GM12878 (cell line): ENCODE measurements around the gene IQGAP1. TPM values are rescaled to one million over a fixed set of nuclear protein-coding genes. Genes with fewer than 3 reads are reported as not detected.

ENCODE experiments used
- ATAC-seq: fragments of 200-7000 bp; cut with Tn5 transposase; 3 replicates; pipeline ENCODE4 v1.9.1; 2020; ENCODE audit warnings: mild to moderate bottlenecking, moderate library complexity
- BruUV-seq: library from RNA; stranded (reverse); fragments of 400-500 nt; replicated peaks from 2 replicates; lab custom pipeline; 2021; lab: Mats Ljungman, UMichigan
- CTCF ChIA-PET: fragments of 300-600 bp; sonication (Branson Sonifier 250); formaldehyde crosslinking; extraction: SDS; loops from one replicate; lab custom pipeline; 2021; ENCODE audit warnings: inconsistent platforms; lab: Yijun Ruan, JAX
- POLR2A ChIA-PET: fragments of 350-600 bp; formaldehyde crosslinking; extraction: SDS; loops from one replicate; lab custom pipeline; 2021; ENCODE audit warnings: inconsistent platforms; lab: Charles Lee
- RAD21 ChIA-PET: fragments of 300-600 bp; sonication (Branson Sonifier 250); formaldehyde crosslinking; loops from one replicate; lab custom pipeline; 2023; ENCODE audit warnings: antibody characterized with exemption; ENCODE audit not compliant: unreplicated experiment; lab: Charles Lee
- SMC1A ChIA-PET: fragments of 300-600 bp; sonication (Branson Sonifier 250); formaldehyde crosslinking; loops from one replicate; lab custom pipeline; 2023; ENCODE audit not compliant: unreplicated experiment, uncharacterized antibody; lab: Charles Lee
- DNase-seq: peaks from one replicate; pipeline ENCODE4 v3.0.0-alpha.2; 2011; ENCODE audit warnings: low read depth, low spot score
- FAIRE-seq: peaks from 3 replicates; lab custom pipeline; 2011; peaks lifted over from hg19 to GRCh38; lab: Jason Lieb, UNC
- H2AFZ ChIP-seq: 2 replicates; pipeline ENCODE4 v1.6.0; 2011; ENCODE audit warnings: low read depth, low read length, control low read depth; ENCODE audit not compliant: control insufficient read depth
- H3K27ac ChIP-seq: 2 replicates; pipeline ENCODE4 v1.5.1; 2011; ENCODE audit warnings: control low read depth; ENCODE audit not compliant: control insufficient read depth, insufficient read depth
- H3K27me3 ChIP-seq, 2 experiments: replicated peaks in 1 of 2; 2 replicates each; pipeline versions ENCODE4 v1.6.0 to v1.6.1; 2011; ENCODE audit warnings: low read length in 1 of 2; ENCODE audit not compliant: control insufficient read depth in 2 of 2, insufficient read depth in 2 of 2
- H3K36me3 ChIP-seq, 2 experiments: 2 replicates each; pipeline ENCODE4 v1.5.1; 2011; ENCODE audit warnings: low read length in 1 of 2; ENCODE audit not compliant: control insufficient read depth in 2 of 2, insufficient read depth in 2 of 2
- H3K4me1 ChIP-seq: 2 replicates; pipeline ENCODE4 v1.6.1; 2011; ENCODE audit warnings: mild to moderate bottlenecking, low read length, moderate library complexity, mixed read lengths; ENCODE audit not compliant: control insufficient read depth, insufficient read depth
- H3K4me2 ChIP-seq: 2 replicates; pipeline ENCODE4 v1.6.0; 2011; ENCODE audit warnings: control low read depth; ENCODE audit not compliant: control insufficient read depth, insufficient read depth
- H3K4me3 ChIP-seq: fragments of 200-600 bp; sonication (generic); 2 replicates; pipeline ENCODE4 v1.5.1; 2016
- H3K79me2 ChIP-seq: 2 replicates; pipeline ENCODE4 v1.6.0; 2011; ENCODE audit warnings: low read length; ENCODE audit not compliant: control insufficient read depth, insufficient read depth
- H3K9ac ChIP-seq: 2 replicates; pipeline ENCODE4 v1.8.0; 2011; ENCODE audit warnings: low read length, control low read depth, mixed read lengths; ENCODE audit not compliant: control insufficient read depth, insufficient read depth
- H3K9me3 ChIP-seq: replicated peaks from 3 replicates; pipeline ENCODE4 v1.5.1; 2011; ENCODE audit warnings: mild to moderate bottlenecking, low read length; ENCODE audit not compliant: control insufficient read depth, insufficient read depth
- H4K20me1 ChIP-seq: 2 replicates; pipeline ENCODE4 v1.6.0; 2011; ENCODE audit not compliant: control insufficient read depth, insufficient read depth
- BCL3 ChIP-seq: IDR thresholded peaks from 2 replicates; pipeline ENCODE4 v1.6.1; 2011; ENCODE audit warnings: borderline replicate concordance, low read depth, mild to moderate bottlenecking, moderate library complexity, low read length; ENCODE audit not compliant: insufficient read depth, poor library complexity, severe bottlenecking
- KDM1A ChIP-seq: fragments of 200-600 bp; sonication (generic); IDR thresholded peaks from 2 replicates; pipeline ENCODE4 v1.6.1; 2016; ENCODE audit warnings: borderline replicate concordance
- NFYB ChIP-seq: IDR thresholded peaks from 2 replicates; pipeline ENCODE4 v1.6.1; 2011; ENCODE audit warnings: low read depth, mild to moderate bottlenecking, low read length, improper control_type of control experiment, moderate library complexity; ENCODE audit not compliant: insufficient read depth
- ZBTB11 ChIP-seq: fragments of 450-650 bp; formaldehyde crosslinking; IDR thresholded peaks from 2 replicates; pipeline ENCODE4 v1.5.0; 2022; ENCODE audit warnings: mild to moderate bottlenecking, missing genetic modification characterization
- WGBS: methylation state at CpG from one replicate; pipeline ENCODE4 v1.1.6; 2016; ENCODE audit warnings: low lambda C conversion rate; ENCODE audit not compliant: insufficient replicate concordance, insufficient coverage; ENCODE audit errors: missing lambda C conversion rate; 5-methylcytosine and 5-hydroxymethylcytosine counted together
- in situ Hi-C: fragments of 300-500 bp; cut with MboI; formaldehyde crosslinking; loops from 9 replicates; pipeline ENCODE4 v1.14.3; 2018; ENCODE audit warnings: mixed read lengths
- intact Hi-C: fragments of 100-400 bp; cut with micrococcal nuclease; formaldehyde crosslinking; loops from one replicate; pipeline ENCODE4 v1.14.2; 2022; ENCODE audit not compliant: unreplicated experiment
- polyA plus RNA-seq, 11 experiments: library from polyadenylated mRNA; depleted of rRNA in 4 of 11; unstranded in 6 of 11; stranded (reverse) in 5 of 11; fragments of >200 nt; fragmentation: Nextera tagmentation in 4 of 11; fragmentation: Illumina TruSeq in 1 of 11; extraction: Ambion mirVana in 4 of 11; extraction: Trizol in 1 of 11; gene quantifications; 1 replicate in 1 of 11; 2 replicates in 10 of 11; pipeline versions ENCODE4 v1.2.1 to v1.2.3, GENCODE V29; 2011 to 2016; ENCODE audit warnings: inconsistent platforms in 2 of 11, missing spikeins in 2 of 11, low read depth in 1 of 11
- total RNA-seq, 4 experiments: library from RNA; depleted of rRNA in 3 of 4; stranded (reverse); fragments of >200 nt in 3 of 4; fragmentation: Illumina TruSeq in 1 of 4; extraction: Trizol in 1 of 4; gene quantifications; 2 replicates each; pipeline versions ENCODE4 v1.2.1 to v1.2.3, GENCODE V29; 2013 to 2021

The IQGAP1 gene
- total and polyA plus RNA-seq, 10 of the 15 experiments (the other 5 are each of a cell fraction or from before 2014, with no cell fraction given) = 65.2 to 250 (median 112) TPM

GRCh38 chr15:90340345-90340744 lies 47.7 kb upstream of the IQGAP1 start (continued):
- TF ChIP-seq ZBTB11 = no peak
- no peak for TF ChIP-seq NFYB

- H3K9ac ChIP-seq = no peak overlapping the region
- H3K27ac ChIP-seq = no peak overlapping the region
- no TSS peak for BruUV-seq
- H3K27me3 ChIP-seq = no peaks in the 10 kb centered on the region
- intact Hi-C loops = no loop called here
- SMC1A ChIA-PET = interaction anchor here (0.6 kb wide), 1 partner anchor 583 kb away, joined by 3 read pairs; no protein-coding TSS in a partner anchor
- H3K4me3 ChIP-seq = no peak overlapping the region
- H3K4me1 ChIP-seq = peaks cover 5% of the 10 kb centered on the region; the same call in 1 of the 2 replicates
- WGBS = 56% methylated on average over 5 of the region's 5 CpGs
- H2AFZ ChIP-seq = no peak overlapping the region
- TF ChIP-seq KDM1A = no peak
- TF ChIP-seq BCL3 = peak; percentile 25
- FAIRE-seq (no peak), DNase-seq (no peak), ATAC-seq (no peak)
- H3K4me2 ChIP-seq = no peak overlapping the region
- no peaks in the 10 kb centered on the region for H4K20me1 ChIP-seq
- in situ Hi-C loops = loop anchor here (25.0 kb wide), 1 partner anchor 894 kb away; no protein-coding TSS in a partner anchor
- CTCF ChIA-PET = interaction anchor here (1.0 kb wide), 1 partner anchor 23 kb away, joined by 5 read pairs; no protein-coding TSS in a partner anchor
- H3K36me3 ChIP-seq = no peaks in the 10 kb centered on the region
- POLR2A ChIA-PET = no interaction called here
- no peaks in the 10 kb centered on the region for H3K9me3 ChIP-seq
- no peaks in the 10 kb centered on the region for H3K79me2 ChIP-seq
- RAD21 ChIA-PET = interaction anchor here (0.7 kb wide), 1 partner anchor 40 kb away, joined by 3 read pairs; no protein-coding TSS in a partner anchor
These were observed 44.7 kb upstream of the IQGAP1 start for GRCh38 chr15:90343302-90343790.
